Naive B cell (primary cell): ENCODE results near the gene SF3B1. TPM values are rescaled to one million over a fixed set of nuclear protein-coding genes. Genes with fewer than 3 reads are reported as not detected.
"Not testable (repeated sequence)": the region's sequence is repeated elsewhere in the genome, so short reads cannot be mapped to it uniquely, and the experiment has no call there.

Source experiments
- ATAC-seq, 2 donors: fragments of 150-1000 bp; cut with Tn5 transposase; 2 replicates each; pipeline ENCODE4 v1.10.0; 2021; ENCODE audit warnings: low read depth in 2 of 2, mild to moderate bottlenecking in 2 of 2, moderate library complexity in 2 of 2
- DNase-seq: peaks from one replicate; pipeline ENCODE4 v3.0.0; 2022
- H3K27ac Mint-ChIP-seq, 6 donors: one replicate each; pipeline ENCODE4 v1.8.0; 2020 to 2022; ENCODE audit warnings: mild to moderate bottlenecking in 6 of 6, mixed read lengths in 6 of 6, moderate library complexity in 5 of 6, inconsistent platforms in 2 of 6
- H3K27me3 Mint-ChIP-seq, 3 donors: one replicate each; pipeline ENCODE4 v1.8.0; 2021 to 2022; ENCODE audit warnings: mixed read lengths in 3 of 3, mild to moderate bottlenecking in 1 of 3
- H3K36me3 Mint-ChIP-seq, 2 donors: one replicate each; pipeline ENCODE4 v1.8.0; 2020 to 2022; ENCODE audit warnings: mixed read lengths in 2 of 2, inconsistent platforms in 1 of 2, mild to moderate bottlenecking in 1 of 2
- H3K4me1 Mint-ChIP-seq, 3 donors: one replicate each; pipeline ENCODE4 v1.8.0; 2020 to 2022; ENCODE audit warnings: mixed read lengths in 3 of 3, inconsistent platforms in 1 of 3, mild to moderate bottlenecking in 1 of 3, moderate library complexity in 1 of 3
- H3K4me3 Mint-ChIP-seq, 8 donors: one replicate each; pipeline ENCODE4 v1.8.0; 2020 to 2022; ENCODE audit warnings: mild to moderate bottlenecking in 8 of 8, mixed read lengths in 8 of 8, moderate library complexity in 8 of 8, inconsistent platforms in 2 of 8
- H3K9me3 Mint-ChIP-seq, 7 donors: one replicate each; pipeline ENCODE4 v1.8.0; 2020 to 2022; ENCODE audit warnings: mixed read lengths in 7 of 7, mild to moderate bottlenecking in 5 of 7, inconsistent platforms in 2 of 7, moderate library complexity in 1 of 7
- polyA plus RNA-seq, 6 donors: library from polyadenylated mRNA; unstranded; fragments of 300-500 nt; fragmentation: Illumina TruSeq; gene quantifications; one replicate each; pipeline ENCODE4 v1.2.3, GENCODE V29; 2021; ENCODE audit warnings: low read depth in 6 of 6

SF3B1 gene
- 100 to 1,000 TPM in 5 of 6 donors, 10 to 100 TPM in 1; 99.2 to 166 (median 153) TPM for polyA plus RNA-seq

GRCh38 chr2:197434541-197435513 lies at the start of gene SF3B1:
SF3B1 (minus strand) TSS chr2:197435028; CDS start chr2:197434999, 29 bp downstream.
- H3K4me1 Mint-ChIP-seq: peaks cover 29 to 65% (median 53%) of the 10 kb centered on the region in 3 donors
- peak within 1 kb of the TSS; percentile 94 to 100 (median 99) for H3K4me3 Mint-ChIP-seq
- peak within 1 kb of the TSS; percentile 100 for H3K27ac Mint-ChIP-seq
- DNase-seq (peak; percentile 99), ATAC-seq (peak; percentile 92 to 93)
- no peaks in the 10 kb centered on the region for H3K27me3 Mint-ChIP-seq
- H3K9me3 Mint-ChIP-seq: no peaks in the 10 kb centered on the region
- no peaks in the 10 kb centered on the region for H3K36me3 Mint-ChIP-seq

GRCh38 chr2:197484248-197484647 lies 49.4 kb upstream of the SF3B1 start:
- peak overlapping the region in 1 of 6 donors; percentile 26 for H3K27ac Mint-ChIP-seq
- ATAC-seq, H3K4me1 Mint-ChIP-seq, H3K27me3 Mint-ChIP-seq, H3K4me3 Mint-ChIP-seq, DNase-seq: not testable (repeated sequence)
- peaks cover 10 to 20% of the 10 kb centered on the region in 2 donors for H3K36me3 Mint-ChIP-seq
- peaks cover 0 to 12% (median 5%) of the 10 kb centered on the region in 7 donors for H3K9me3 Mint-ChIP-seq

GRCh38 chr2:197480165-197481036 lies 45.6 kb upstream of the SF3B1 start:
- Mint-ChIP-seq H3K27ac (peak overlapping the region in 2 of 6 donors; percentile 24 to 54), H3K27me3 (no peaks in the 10 kb centered on the region), H3K4me3 (no peak overlapping the region), H3K9me3 (peaks cover 0 to 12% (median 5%) of the 10 kb centered on the region in 7 donors), H3K36me3 (peaks cover 13 to 19% of the 10 kb centered on the region in 2 donors), H3K4me1 (no peaks in the 10 kb centered on the region)
- ATAC-seq: no peak
- DNase-seq: no peak

GRCh38 chr2:197477797-197478196 lies 43.0 kb upstream of the SF3B1 start:
- Mint-ChIP-seq H3K4me1 (no peaks in the 10 kb centered on the region), H3K4me3 (no peak overlapping the region), H3K27me3 (no peaks in the 10 kb centered on the region), H3K27ac (peak overlapping the region in 3 of 6 donors; percentile 28 to 79 (median 60)), H3K36me3 (peaks cover 13 to 20% of the 10 kb centered on the region in 2 donors), H3K9me3 (peaks cover 0 to 2% (median 0%) of the 10 kb centered on the region in 7 donors)
- DNase-seq (no peak), ATAC-seq (no peak)

GRCh38 chr2:197472166-197472565 lies 37.3 kb upstream of the SF3B1 start:
- Mint-ChIP-seq H3K4me3 (no peak overlapping the region), H3K4me1 (peaks cover 0 to 4% (median 0%) of the 10 kb centered on the region in 3 donors), H3K9me3 (no peaks in the 10 kb centered on the region), H3K27me3 (no peaks in the 10 kb centered on the region), H3K36me3 (peaks cover 5 to 13% of the 10 kb centered on the region in 2 donors), H3K27ac (no peak overlapping the region)
- no peak for DNase-seq
- ATAC-seq: no peak

- no peak for DNase-seq
- no peak for ATAC-seq
- H3K36me3 Mint-ChIP-seq: peaks cover 8% of the 10 kb centered on the region in 2 donors
- H3K27ac Mint-ChIP-seq: peak overlapping the region in 2 of 6 donors; percentile 63
- no peak overlapping the region for H3K4me3 Mint-ChIP-seq
- H3K9me3 Mint-ChIP-seq: no peaks in the 10 kb centered on the region
- H3K27me3 Mint-ChIP-seq: no peaks in the 10 kb centered on the region
- H3K4me1 Mint-ChIP-seq: peaks cover 2 to 10% (median 8%) of the 10 kb centered on the region in 3 donors
These were observed 29.3 kb upstream of the SF3B1 start for GRCh38 chr2:197464175-197464574.

GRCh38 chr2:197461057-197461456 lies 26.2 kb upstream of the SF3B1 start:
- H3K9me3 Mint-ChIP-seq: no peaks in the 10 kb centered on the region
- peaks cover 3 to 6% of the 10 kb centered on the region in 2 donors for H3K36me3 Mint-ChIP-seq
- DNase-seq (no peak), ATAC-seq (no peak)
- peak overlapping the region in 2 of 6 donors; percentile 36 to 78 for H3K27ac Mint-ChIP-seq
- H3K4me3 Mint-ChIP-seq: no peak overlapping the region
- H3K4me1 Mint-ChIP-seq: peaks cover 13 to 28% (median 25%) of the 10 kb centered on the region in 3 donors
- no peaks in the 10 kb centered on the region for H3K27me3 Mint-ChIP-seq

GRCh38 chr2:197460649-197461048 lies 25.8 kb upstream of the SF3B1 start:
- Mint-ChIP-seq H3K4me1 (peaks cover 14 to 31% (median 29%) of the 10 kb centered on the region in 3 donors), H3K4me3 (no peak overlapping the region), H3K27ac (peak overlapping the region in 1 of 6 donors; percentile 36), H3K27me3 (no peaks in the 10 kb centered on the region), H3K36me3 (peaks cover 0 to 3% of the 10 kb centered on the region in 2 donors), H3K9me3 (no peaks in the 10 kb centered on the region)
- ATAC-seq (no peak), DNase-seq (no peak)

GRCh38 chr2:197455428-197455827 lies 20.6 kb upstream of the SF3B1 start:
- peaks cover 28 to 60% (median 58%) of the 10 kb centered on the region in 3 donors for H3K4me1 Mint-ChIP-seq
- no peak for ATAC-seq

GRCh38 chr2:197454923-197455322 lies 20.1 kb upstream of the SF3B1 start:
- peaks cover 28 to 60% (median 57%) of the 10 kb centered on the region in 3 donors for H3K4me1 Mint-ChIP-seq
- peaks cover 3 to 7% of the 10 kb centered on the region in 2 donors for H3K36me3 Mint-ChIP-seq
- no peaks in the 10 kb centered on the region for H3K9me3 Mint-ChIP-seq
- H3K27me3 Mint-ChIP-seq: no peaks in the 10 kb centered on the region
- ATAC-seq (no peak), DNase-seq (no peak)
- peak overlapping the region; percentile 75 to 100 (median 99) for H3K4me3 Mint-ChIP-seq
- peak overlapping the region in 2 of 6 donors; percentile 33 to 59 for H3K27ac Mint-ChIP-seq

More at GRCh38 chr2:197455428-197455827, 20.6 kb upstream of the SF3B1 start:
- peaks cover 3 to 7% of the 10 kb centered on the region in 2 donors for H3K36me3 Mint-ChIP-seq
- H3K27ac Mint-ChIP-seq: peak overlapping the region in 2 of 6 donors; percentile 61 to 81
- H3K27me3 Mint-ChIP-seq: no peaks in the 10 kb centered on the region
- H3K4me3 Mint-ChIP-seq: peak overlapping the region in 5 of 8 donors; percentile 21 to 100 (median 53)
- H3K9me3 Mint-ChIP-seq: no peaks in the 10 kb centered on the region
- DNase-seq: no peak

- no peak for DNase-seq
- no peaks in the 10 kb centered on the region for H3K9me3 Mint-ChIP-seq
- peaks cover 0 to 7% of the 10 kb centered on the region in 2 donors for H3K36me3 Mint-ChIP-seq
- peak; percentile 27 to 29 for ATAC-seq
- peaks cover 28 to 55% (median 53%) of the 10 kb centered on the region in 3 donors for H3K4me1 Mint-ChIP-seq
- H3K4me3 Mint-ChIP-seq: peak overlapping the region; percentile 96 to 100 (median 100)
- H3K27ac Mint-ChIP-seq: peak overlapping the region; percentile 98 to 100 (median 100)
- no peaks in the 10 kb centered on the region for H3K27me3 Mint-ChIP-seq
These were observed 19.1 kb upstream of the SF3B1 start for GRCh38 chr2:197453914-197454398.

- peak; percentile 85 to 87 for ATAC-seq
- Mint-ChIP-seq H3K4me1 (peaks cover 26 to 49% (median 48%) of the 10 kb centered on the region in 3 donors), H3K36me3 (peaks cover 0 to 7% of the 10 kb centered on the region in 2 donors), H3K27ac (peak within 1 kb of the TSS; percentile 98 to 100 (median 100)), H3K9me3 (no peaks in the 10 kb centered on the region), H3K4me3 (peak within 1 kb of the TSS; percentile 96 to 100 (median 100)), H3K27me3 (no peaks in the 10 kb centered on the region)
- DNase-seq: peak; percentile 98
These were observed 18.5 kb upstream of the SF3B1 start, which contains the start of gene COQ10B for GRCh38 chr2:197453123-197453913. COQ10B (plus strand) TSS chr2:197453552; CDS start chr2:197453561, 9 bp downstream.
